Caco-2 (cell line): ENCODE measurements around the gene ERC1. TPM values are rescaled to one million over a fixed set of nuclear protein-coding genes. Genes with fewer than 3 reads are reported as not detected.
A peak's percentile ranks its signal among the peaks of the same experiment; 100 is the strongest.

Experiments
- BruUV-seq: library from RNA; stranded (reverse); fragments of 400-500 nt; replicated peaks from 2 replicates; lab custom pipeline; 2021; lab: Mats Ljungman, UMichigan
- CTCF ChIA-PET: fragments of 300-600 bp; sonication (Branson Sonifier 250); formaldehyde crosslinking; loops from one replicate; lab custom pipeline; 2022; ENCODE audit warnings: antibody characterized with exemption; lab: Charles Lee
- POLR2A ChIA-PET: fragments of 300-600 bp; sonication (Branson Sonifier 250); formaldehyde crosslinking; loops from one replicate; lab custom pipeline; 2022; ENCODE audit warnings: antibody characterized with exemption; lab: Charles Lee
- DNase-seq, 2 experiments: peaks; one replicate each; pipeline versions ENCODE4 v3.0.0 to v3.0.0-alpha.2; 2020 to 2022
- H3K27me3 ChIP-seq: replicated peaks from 2 replicates; pipeline ENCODE4 v1.6.0; 2011; ENCODE audit warnings: low read length; ENCODE audit not compliant: control insufficient read depth, insufficient read depth
- H3K36me3 ChIP-seq: 2 replicates; pipeline ENCODE4 v1.5.1; 2011; ENCODE audit warnings: low read length; ENCODE audit not compliant: control insufficient read depth, insufficient read depth
- H3K4me1 ChIP-seq: fragments of 250-450 bp; sonication (Bioruptor Pico); 2 replicates; pipeline ENCODE4 v1.5.1; 2020; ENCODE audit warnings: mild to moderate bottlenecking
- H3K4me3 ChIP-seq: 2 replicates; pipeline ENCODE4 v1.5.1; 2011; ENCODE audit warnings: low read depth, mild to moderate bottlenecking, control low read depth, low read length
- H3K9me3 ChIP-seq: fragments of 250-450 bp; sonication (Bioruptor Pico); 2 replicates; pipeline ENCODE4 v1.5.1; 2020; ENCODE audit warnings: mild to moderate bottlenecking, moderate library complexity
- H3K27ac Mint-ChIP-seq: one replicate; pipeline ENCODE4 v1.8.0; 2022; ENCODE audit warnings: mixed read lengths; ENCODE audit not compliant: unreplicated experiment
- H3K27me3 Mint-ChIP-seq: one replicate; pipeline ENCODE4 v1.8.0; 2022; ENCODE audit warnings: mixed read lengths; ENCODE audit not compliant: insufficient read depth, unreplicated experiment
- H3K36me3 Mint-ChIP-seq: one replicate; pipeline ENCODE4 v1.8.0; 2022; ENCODE audit warnings: mild to moderate bottlenecking, mixed read lengths; ENCODE audit not compliant: insufficient read depth, unreplicated experiment
- H3K4me1 Mint-ChIP-seq: one replicate; pipeline ENCODE4 v1.8.0; 2022; ENCODE audit warnings: low read depth, mixed read lengths; ENCODE audit not compliant: unreplicated experiment
- H3K4me3 Mint-ChIP-seq: one replicate; pipeline ENCODE4 v1.8.0; 2022; ENCODE audit warnings: mild to moderate bottlenecking, moderate library complexity, mixed read lengths; ENCODE audit not compliant: unreplicated experiment
- H3K9me3 Mint-ChIP-seq: one replicate; pipeline ENCODE4 v1.8.0; 2022; ENCODE audit warnings: mixed read lengths; ENCODE audit not compliant: unreplicated experiment
- intact Hi-C: fragments of 100-400 bp; cut with micrococcal nuclease; formaldehyde crosslinking; loops from one replicate; pipeline ENCODE4 v1.10.0; 2022; ENCODE audit not compliant: unreplicated experiment
- total RNA-seq: library from RNA; stranded (reverse); gene quantifications from 2 replicates; pipeline ENCODE4 v1.2.3, GENCODE V29; 2022
- TF ChIP-seq, protein P1 (sequence below), 2 experiments: fragments of 200-600 bp in 1 of 2; IDR thresholded peaks; 1 replicate in 1 of 2; 2 replicates in 1 of 2; pipeline versions ENCODE4 v1.5.1 to v1.8.0; 2011 to 2022; ENCODE audit warnings: antibody characterized with exemption in 1 of 2, control low read depth in 1 of 2, inconsistent platforms in 1 of 2, low read depth in 1 of 2, low read length in 1 of 2, mild to moderate bottlenecking in 1 of 2, moderate library complexity in 1 of 2; ENCODE audit not compliant: insufficient read depth in 1 of 2, severe bottlenecking in 1 of 2, unreplicated experiment in 1 of 2

The ERC1 gene
- total RNA-seq, 1 experiment from 2014 or later, result 88.4 TPM

DNA sequence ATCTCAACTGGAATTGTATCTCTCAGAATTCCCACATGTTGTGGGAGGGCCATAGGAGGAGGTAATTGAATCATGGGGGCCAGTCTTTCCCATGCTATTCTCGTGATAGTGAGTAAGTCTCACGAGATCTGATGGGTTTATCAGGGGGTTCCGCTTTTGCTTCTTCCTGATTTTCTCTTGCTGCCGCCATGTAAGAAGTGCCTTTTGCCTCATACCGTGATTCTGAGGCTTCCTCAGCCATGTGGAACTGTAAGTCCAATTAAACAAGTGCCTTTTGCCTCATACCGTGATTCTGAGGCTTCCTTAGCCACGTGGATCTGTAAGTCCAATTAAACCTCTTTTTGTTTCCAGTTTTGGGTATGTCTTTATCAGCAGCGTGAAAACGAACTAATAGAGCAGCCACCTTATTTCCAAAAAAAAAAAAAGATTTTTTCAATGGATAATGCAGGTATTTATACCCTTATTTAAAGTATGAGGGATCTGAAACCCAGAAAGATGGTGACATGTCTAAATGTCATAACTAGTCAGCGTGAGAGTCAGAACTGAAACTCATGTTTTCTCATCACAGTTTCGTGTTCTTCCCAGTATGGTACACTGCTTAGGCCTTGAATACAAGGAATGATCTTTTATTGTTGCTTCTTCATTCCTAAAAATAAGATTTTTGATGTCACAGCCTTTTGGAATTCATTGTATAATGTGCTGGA lies 89.6 kb downstream of the ERC1 start:
- DNase-seq, result no peak
- H3K27me3 ChIP-seq, result no peaks in the 10 kb centered on the region
- POLR2A ChIA-PET, result no interaction called here
- TF ChIP-seq, protein P1, sequence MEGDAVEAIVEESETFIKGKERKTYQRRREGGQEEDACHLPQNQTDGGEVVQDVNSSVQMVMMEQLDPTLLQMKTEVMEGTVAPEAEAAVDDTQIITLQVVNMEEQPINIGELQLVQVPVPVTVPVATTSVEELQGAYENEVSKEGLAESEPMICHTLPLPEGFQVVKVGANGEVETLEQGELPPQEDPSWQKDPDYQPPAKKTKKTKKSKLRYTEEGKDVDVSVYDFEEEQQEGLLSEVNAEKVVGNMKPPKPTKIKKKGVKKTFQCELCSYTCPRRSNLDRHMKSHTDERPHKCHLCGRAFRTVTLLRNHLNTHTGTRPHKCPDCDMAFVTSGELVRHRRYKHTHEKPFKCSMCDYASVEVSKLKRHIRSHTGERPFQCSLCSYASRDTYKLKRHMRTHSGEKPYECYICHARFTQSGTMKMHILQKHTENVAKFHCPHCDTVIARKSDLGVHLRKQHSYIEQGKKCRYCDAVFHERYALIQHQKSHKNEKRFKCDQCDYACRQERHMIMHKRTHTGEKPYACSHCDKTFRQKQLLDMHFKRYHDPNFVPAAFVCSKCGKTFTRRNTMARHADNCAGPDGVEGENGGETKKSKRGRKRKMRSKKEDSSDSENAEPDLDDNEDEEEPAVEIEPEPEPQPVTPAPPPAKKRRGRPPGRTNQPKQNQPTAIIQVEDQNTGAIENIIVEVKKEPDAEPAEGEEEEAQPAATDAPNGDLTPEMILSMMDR (IDR thresholded peaks at IDR 0.05; ENCODE audit: insufficient read depth in 1 of 2, low read depth in 1 of 2, low read length in 1 of 2, severe bottlenecking in 1 of 2, unreplicated experiment in 1 of 2), result no peak
- H3K4me3 ChIP-seq, result no peak overlapping the region
- Mint-ChIP-seq H3K4me3 (no peak overlapping the region), H3K27ac (no peak overlapping the region), H3K4me1 (peaks cover 9% of the 10 kb centered on the region), H3K27me3 (no peaks in the 10 kb centered on the region), H3K36me3 (peaks cover 6% of the 10 kb centered on the region), H3K9me3 (no peaks in the 10 kb centered on the region)
- H3K9me3 ChIP-seq, result no peaks in the 10 kb centered on the region; the same call in 1 of the 2 replicates
- H3K36me3 ChIP-seq, result no peaks in the 10 kb centered on the region
- BruUV-seq, result no TSS peak
- H3K4me1 ChIP-seq, result no peaks in the 10 kb centered on the region
- intact Hi-C loops, result no loop called here
- CTCF ChIA-PET, result interaction anchor here (1.3 kb wide), 1 partner anchor 12 kb away, joined by 4 read pairs; no protein-coding TSS in a partner anchor

DNA sequence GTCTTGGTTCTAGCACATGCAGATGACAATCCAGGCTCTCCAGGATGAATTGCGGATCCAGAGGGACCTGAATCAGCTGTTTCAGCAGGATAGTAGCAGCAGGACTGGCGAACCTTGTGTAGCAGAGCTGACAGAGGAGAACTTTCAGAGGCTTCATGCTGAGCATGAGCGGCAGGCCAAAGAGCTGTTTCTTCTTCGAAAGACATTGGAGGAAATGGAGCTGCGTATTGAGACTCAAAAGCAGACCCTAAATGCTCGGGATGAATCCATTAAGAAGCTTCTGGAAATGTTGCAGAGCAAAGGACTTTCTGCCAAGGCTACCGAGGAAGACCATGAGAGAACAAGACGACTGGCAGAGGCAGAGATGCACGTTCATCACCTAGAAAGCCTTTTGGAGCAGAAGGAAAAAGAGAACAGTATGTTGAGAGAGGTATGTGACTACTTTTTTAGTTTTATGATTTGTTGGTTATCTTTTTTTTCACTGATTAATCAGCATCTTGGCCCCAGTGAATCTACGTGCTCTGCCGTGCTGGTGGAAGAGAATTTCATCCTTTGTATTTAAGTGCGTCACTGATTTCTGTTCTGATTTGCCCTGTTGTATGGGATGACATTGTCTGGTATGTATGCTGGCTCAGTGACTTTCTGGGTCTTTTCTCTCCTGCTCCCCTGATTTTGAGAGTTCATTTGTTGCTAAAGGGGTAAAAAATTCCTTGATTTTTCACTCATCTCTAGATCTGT lies 92.3 kb downstream of the ERC1 start:
- no peaks in the 10 kb centered on the region for H3K27me3 ChIP-seq
- Mint-ChIP-seq H3K27me3 (no peaks in the 10 kb centered on the region), H3K4me1 (peaks cover 7% of the 10 kb centered on the region), H3K4me3 (no peak overlapping the region), H3K9me3 (no peaks in the 10 kb centered on the region), H3K36me3 (peaks cover 6% of the 10 kb centered on the region), H3K27ac (peak overlapping the region; percentile 23)
- TF ChIP-seq, protein P1 (IDR thresholded peaks at IDR 0.05; ENCODE audit: insufficient read depth in 1 of 2, low read depth in 1 of 2, low read length in 1 of 2, severe bottlenecking in 1 of 2, unreplicated experiment in 1 of 2), result no peak
- H3K4me3 ChIP-seq, result no peak overlapping the region
- H3K9me3 ChIP-seq, result no peaks in the 10 kb centered on the region; the same call in 1 of the 2 replicates
- intact Hi-C loops, result no loop called here
- BruUV-seq, result TSS peak; percentile 49
- no peaks in the 10 kb centered on the region for H3K4me1 ChIP-seq
- no peaks in the 10 kb centered on the region for H3K36me3 ChIP-seq
- ChIA-PET CTCF (interaction anchor here (0.5 to 2.0 kb wide), 3 partner anchors 10 to 134 kb away, joined by 3 to 16 read pairs (median 5); partner anchors contain the start of gene RAD52), POLR2A (no interaction called here)
- DNase-seq, result no peak

DNA sequence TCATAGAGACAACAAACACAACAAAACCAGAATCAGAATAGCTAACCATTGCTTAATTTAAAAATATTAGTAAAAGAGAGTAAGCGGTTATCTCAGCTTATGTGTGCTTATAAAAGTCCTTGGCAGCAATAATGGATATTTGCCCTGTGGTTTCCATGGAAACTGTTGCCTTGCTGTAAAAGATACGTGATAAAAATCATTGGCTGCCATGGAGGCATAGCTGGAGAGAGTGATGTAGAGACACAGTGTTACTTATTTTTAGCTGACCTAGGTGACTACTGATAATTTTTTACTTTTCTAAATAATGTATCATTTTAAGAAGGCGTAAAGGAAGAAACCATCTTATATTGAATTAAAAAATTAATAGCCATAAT lies 92.9 kb downstream of the ERC1 start:
- peak overlapping the region; percentile 23 for H3K27ac Mint-ChIP-seq

More for the DNA sequence above, 92.9 kb downstream of the ERC1 start:
- Histone ChIP-seq H3K9me3 (no peaks in the 10 kb centered on the region; the same call in 1 of the 2 replicates), H3K36me3 (no peaks in the 10 kb centered on the region), H3K4me3 (no peak overlapping the region), H3K27me3 (no peaks in the 10 kb centered on the region), H3K4me1 (no peaks in the 10 kb centered on the region)
- TF ChIP-seq, protein P1 (IDR thresholded peaks at IDR 0.05; ENCODE audit: insufficient read depth in 1 of 2, low read depth in 1 of 2, low read length in 1 of 2, severe bottlenecking in 1 of 2, unreplicated experiment in 1 of 2), result no peak
- peak in 1 of 2 experiments; percentile 56 for DNase-seq
- no TSS peak for BruUV-seq
- peaks cover 7% of the 10 kb centered on the region for H3K4me1 Mint-ChIP-seq
- H3K9me3 Mint-ChIP-seq, result no peaks in the 10 kb centered on the region
- CTCF ChIA-PET, result interaction anchor here (0.5 to 2.0 kb wide), 3 partner anchors 9 to 134 kb away, joined by 3 to 16 read pairs (median 5); partner anchors contain the start of gene RAD52
- intact Hi-C loops, result no loop called here
- H3K4me3 Mint-ChIP-seq, result no peak overlapping the region
- H3K36me3 Mint-ChIP-seq, result peaks cover 6% of the 10 kb centered on the region
- no peaks in the 10 kb centered on the region for H3K27me3 Mint-ChIP-seq
- POLR2A ChIA-PET, result no interaction called here
